Prostate gland (tissue), 2 donors: ENCODE measurements around the gene PROX1.

Experiments
- POLR2A ChIP-seq: fragments of 450-650 bp; IDR thresholded peaks from one replicate; pipeline ENCODE4 v1.6.1; 2016; ENCODE audit warnings: antibody characterized with exemption, mild to moderate bottlenecking
- TF ChIP-seq, protein P1 (sequence below), 4 experiments: fragments of 200-600 bp in 2 of 4; fragments of 450-650 bp in 2 of 4; sonication (generic) in 2 of 4; IDR thresholded peaks; 1 replicate in 3 of 4; 2 replicates in 1 of 4; pipeline ENCODE4 v1.5.1; 2016 to 2019; ENCODE audit warnings: antibody characterized with exemption in 4 of 4, mild to moderate bottlenecking in 2 of 4, moderate library complexity in 2 of 4

DNA sequence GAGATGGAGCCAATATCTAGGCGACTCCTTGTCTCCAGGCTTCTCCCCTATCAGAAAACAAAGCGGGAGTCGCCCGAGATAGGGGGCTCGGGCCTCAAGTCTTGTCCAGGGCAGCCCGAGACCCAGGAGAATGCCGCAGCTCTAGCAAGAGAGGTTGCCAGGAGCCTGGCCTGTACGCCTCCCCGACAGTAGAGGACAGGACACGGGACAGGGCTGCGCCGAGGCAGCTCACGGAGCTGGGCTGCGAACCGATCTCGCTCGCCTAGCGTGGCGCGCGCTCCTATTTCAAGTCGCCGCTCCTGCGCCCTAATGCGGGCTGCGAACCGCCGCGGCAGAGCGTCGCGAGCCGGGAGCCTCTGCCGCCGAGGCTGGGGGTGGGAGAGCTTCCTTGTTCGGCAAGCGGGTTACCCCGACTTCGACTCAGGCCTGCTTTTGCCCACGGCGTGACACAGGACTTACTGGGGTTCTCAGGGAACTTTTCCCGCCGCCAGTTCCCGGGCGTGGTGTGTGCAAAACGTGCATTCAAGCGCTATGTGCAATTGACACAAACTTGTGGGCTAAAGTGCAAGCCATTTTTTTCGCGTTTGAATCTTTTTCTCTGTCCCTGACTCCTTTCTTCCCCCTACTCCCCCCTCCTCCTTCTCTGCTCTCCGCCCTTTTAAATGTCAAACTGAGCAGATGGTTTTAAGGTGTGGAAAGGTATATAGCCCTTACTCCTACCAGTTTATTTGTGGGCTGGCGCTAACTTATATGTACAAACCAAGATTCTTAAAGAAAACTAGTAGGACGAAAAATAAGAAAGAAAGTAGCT, 2.4 kb upstream of the PROX1 start:
- TF ChIP-seq, protein P1, sequence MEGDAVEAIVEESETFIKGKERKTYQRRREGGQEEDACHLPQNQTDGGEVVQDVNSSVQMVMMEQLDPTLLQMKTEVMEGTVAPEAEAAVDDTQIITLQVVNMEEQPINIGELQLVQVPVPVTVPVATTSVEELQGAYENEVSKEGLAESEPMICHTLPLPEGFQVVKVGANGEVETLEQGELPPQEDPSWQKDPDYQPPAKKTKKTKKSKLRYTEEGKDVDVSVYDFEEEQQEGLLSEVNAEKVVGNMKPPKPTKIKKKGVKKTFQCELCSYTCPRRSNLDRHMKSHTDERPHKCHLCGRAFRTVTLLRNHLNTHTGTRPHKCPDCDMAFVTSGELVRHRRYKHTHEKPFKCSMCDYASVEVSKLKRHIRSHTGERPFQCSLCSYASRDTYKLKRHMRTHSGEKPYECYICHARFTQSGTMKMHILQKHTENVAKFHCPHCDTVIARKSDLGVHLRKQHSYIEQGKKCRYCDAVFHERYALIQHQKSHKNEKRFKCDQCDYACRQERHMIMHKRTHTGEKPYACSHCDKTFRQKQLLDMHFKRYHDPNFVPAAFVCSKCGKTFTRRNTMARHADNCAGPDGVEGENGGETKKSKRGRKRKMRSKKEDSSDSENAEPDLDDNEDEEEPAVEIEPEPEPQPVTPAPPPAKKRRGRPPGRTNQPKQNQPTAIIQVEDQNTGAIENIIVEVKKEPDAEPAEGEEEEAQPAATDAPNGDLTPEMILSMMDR (IDR thresholded peaks at IDR 0.05): no peak
- no peak for TF ChIP-seq POLR2A
